Esophagus muscularis mucosa (tissue), 3 donors: ENCODE data around the gene TUT7.

Source experiments
- CTCF ChIP-seq, 3 experiments: fragments of 200-600 bp in 2 of 3; fragments of 450-650 bp in 1 of 3; sonication (generic) in 2 of 3; IDR thresholded peaks; one replicate each; pipeline ENCODE4 v1.5.1; 2017 to 2019; ENCODE audit warnings: antibody characterized with exemption in 3 of 3, mild to moderate bottlenecking in 2 of 3, moderate library complexity in 1 of 3
- POLR2A ChIP-seq: fragments of 450-650 bp; IDR thresholded peaks from one replicate; pipeline ENCODE4 v1.6.1; 2017; ENCODE audit warnings: antibody characterized with exemption, moderate library complexity, mild to moderate bottlenecking, low read depth

- TF ChIP-seq CTCF (IDR thresholded peaks at IDR 0.05): no peak
- TF ChIP-seq POLR2A: no peak
Measured at GRCh38 chr9:86324308-86324707, 29.9 kb downstream of the TUT7 start.
